H9 (cell line): ENCODE results near the gene PLCH2. TPM values are rescaled to one million over a fixed set of nuclear protein-coding genes. Genes with fewer than 3 reads are reported as not detected.

Source experiments
- DNase-seq: peaks from one replicate; pipeline ENCODE4 v3.0.0-alpha.2; 2017
- H2AFZ ChIP-seq: one replicate; pipeline ENCODE4 v1.6.1; 2013; ENCODE audit warnings: mild to moderate bottlenecking, low read length, control low read depth, moderate library complexity
- H2AK5ac ChIP-seq: 2 replicates; pipeline ENCODE4 v1.6.1; 2013; ENCODE audit warnings: low read length, control low read depth, mixed read lengths; ENCODE audit not compliant: insufficient read length
- H2BK120ac ChIP-seq: one replicate; pipeline ENCODE4 v1.6.1; 2013; ENCODE audit warnings: low read depth, mild to moderate bottlenecking, low read length, control low read depth, inconsistent platforms; ENCODE audit not compliant: poor library complexity, severe bottlenecking
- H2BK12ac ChIP-seq: 2 replicates; pipeline ENCODE4 v1.6.1; 2013; ENCODE audit warnings: low read length, control low read depth, mixed read lengths, low read depth; ENCODE audit not compliant: insufficient read length
- H2BK15ac ChIP-seq: 2 replicates; pipeline ENCODE4 v1.6.1; 2013; ENCODE audit warnings: low read depth, low read length, control low read depth
- H2BK20ac ChIP-seq: one replicate; pipeline ENCODE4 v1.6.1; 2013; ENCODE audit warnings: low read depth, mild to moderate bottlenecking, low read length, control low read depth, inconsistent platforms; ENCODE audit not compliant: poor library complexity, severe bottlenecking
- H2BK5ac ChIP-seq: 2 replicates; pipeline ENCODE4 v1.6.1; 2013; ENCODE audit warnings: low read length, control low read depth, mixed read lengths; ENCODE audit not compliant: insufficient read length
- H3K14ac ChIP-seq: 2 replicates; pipeline ENCODE4 v1.6.1; 2013; ENCODE audit warnings: low read length, control low read depth; ENCODE audit not compliant: insufficient read depth
- H3K18ac ChIP-seq: 2 replicates; pipeline ENCODE4 v1.6.1; 2013; ENCODE audit warnings: low read depth, mild to moderate bottlenecking, mixed read lengths, low read length, control low read depth; ENCODE audit not compliant: insufficient read length
- H3K23ac ChIP-seq: 2 replicates; pipeline ENCODE4 v1.6.1; 2013; ENCODE audit warnings: low read length, control low read depth, mixed read lengths, low read depth; ENCODE audit not compliant: insufficient read length
- H3K23me2 ChIP-seq: 2 replicates; pipeline ENCODE4 v1.6.1; 2013; ENCODE audit warnings: low read depth, mild to moderate bottlenecking, mixed read lengths, low read length, control low read depth; ENCODE audit not compliant: insufficient read length, poor library complexity, severe bottlenecking
- H3K27ac ChIP-seq: 2 replicates; pipeline ENCODE4 v1.5.1; 2013; ENCODE audit warnings: low read length, control low read depth, mixed read lengths, low read depth; ENCODE audit not compliant: insufficient read length
- H3K27me3 ChIP-seq: 2 replicates; pipeline ENCODE4 v1.6.1; 2013; ENCODE audit warnings: low read length, control low read depth, inconsistent platforms; ENCODE audit not compliant: insufficient read depth
- H3K4ac ChIP-seq: 2 replicates; pipeline ENCODE4 v1.6.1; 2013; ENCODE audit warnings: low read depth, mild to moderate bottlenecking, control low read depth, inconsistent platforms, low read length, moderate library complexity
- H3K4me1 ChIP-seq: 2 replicates; pipeline ENCODE4 v1.6.1; 2013; ENCODE audit warnings: low read length, control low read depth, inconsistent platforms; ENCODE audit not compliant: insufficient read depth
- H3K4me2 ChIP-seq: 2 replicates; pipeline ENCODE4 v1.6.1; 2013; ENCODE audit warnings: low read length, control low read depth, mixed read lengths; ENCODE audit not compliant: insufficient read length, insufficient read depth
- H3K56ac ChIP-seq: 2 replicates; pipeline ENCODE4 v1.6.1; 2013; ENCODE audit warnings: low read depth, mild to moderate bottlenecking, mixed read lengths, low read length, control low read depth; ENCODE audit not compliant: insufficient read length
- H3K79me1 ChIP-seq: 2 replicates; pipeline ENCODE4 v1.6.1; 2013; ENCODE audit warnings: low read depth, mild to moderate bottlenecking, moderate library complexity, low read length, control low read depth, inconsistent platforms; ENCODE audit not compliant: insufficient read depth, poor library complexity, severe bottlenecking
- H3K79me2 ChIP-seq: 2 replicates; pipeline ENCODE4 v1.6.1; 2013; ENCODE audit warnings: low read length, control low read depth, inconsistent platforms; ENCODE audit not compliant: insufficient read depth
- H3K9ac ChIP-seq: 2 replicates; pipeline ENCODE4 v1.6.1; 2013; ENCODE audit warnings: low read length, control low read depth, mixed read lengths; ENCODE audit not compliant: insufficient read length; ENCODE audit errors: extremely low read depth
- H3K9me3 ChIP-seq: one replicate; pipeline ENCODE4 v1.6.1; 2013; ENCODE audit warnings: low read depth, low read length, inconsistent platforms; ENCODE audit not compliant: control insufficient read depth
- H3T11ph ChIP-seq: one replicate; pipeline ENCODE4 v1.6.1; 2013; ENCODE audit warnings: mild to moderate bottlenecking, low read length, control low read depth, inconsistent platforms
- H4K20me1 ChIP-seq: one replicate; pipeline ENCODE4 v1.6.1; 2013; ENCODE audit not compliant: control insufficient read depth, insufficient read length, insufficient read depth
- H4K5ac ChIP-seq: 2 replicates; pipeline ENCODE4 v1.6.1; 2013; ENCODE audit warnings: low read depth, mild to moderate bottlenecking, mixed read lengths, low read length, control low read depth; ENCODE audit not compliant: insufficient read length
- H4K8ac ChIP-seq: replicated peaks from 2 replicates; pipeline ENCODE4 v1.6.1; 2013; ENCODE audit warnings: low read length, control low read depth, mixed read lengths, low read depth; ENCODE audit not compliant: insufficient read length
- H4K91ac ChIP-seq: 2 replicates; pipeline ENCODE4 v1.6.1; 2013; ENCODE audit warnings: low read depth, mild to moderate bottlenecking, moderate library complexity, mixed read lengths, low read length, control low read depth; ENCODE audit not compliant: insufficient read length
- H3K27ac Mint-ChIP-seq, 3 experiments: 2 replicates in 2 of 3; 3 replicates in 1 of 3; pipeline ENCODE4 v1.8.0; 2020 to 2021; ENCODE audit warnings: mixed read lengths in 3 of 3, mild to moderate bottlenecking in 1 of 3, moderate library complexity in 1 of 3
- H3K27me3 Mint-ChIP-seq: 2 replicates; pipeline ENCODE4 v1.8.0; 2021; ENCODE audit warnings: low read depth, mild to moderate bottlenecking, moderate library complexity, mixed read lengths
- H3K36me3 Mint-ChIP-seq, 3 experiments: 2 replicates in 2 of 3; 3 replicates in 1 of 3; pipeline ENCODE4 v1.8.0; 2020 to 2021; ENCODE audit warnings: low read depth in 3 of 3, mixed read lengths in 3 of 3; ENCODE audit not compliant: insufficient read depth in 1 of 3
- H3K4me1 Mint-ChIP-seq, 2 experiments: 2 replicates each; pipeline ENCODE4 v1.8.0; 2020; ENCODE audit warnings: mixed read lengths in 2 of 2
- H3K4me3 Mint-ChIP-seq, 2 experiments: 2 replicates in 1 of 2; 3 replicates in 1 of 2; pipeline ENCODE4 v1.8.0; 2020 to 2021; ENCODE audit warnings: mild to moderate bottlenecking in 2 of 2, mixed read lengths in 2 of 2, moderate library complexity in 1 of 2
- H3K9me3 Mint-ChIP-seq, 2 experiments: 2 replicates in 1 of 2; 3 replicates in 1 of 2; pipeline ENCODE4 v1.8.0; 2020; ENCODE audit warnings: mild to moderate bottlenecking in 2 of 2, mixed read lengths in 2 of 2, moderate library complexity in 1 of 2
- WGBS: extraction: QIAGEN DNeasy Blood & Tissue Kit; methylation state at CpG from one replicate; pipeline ENCODE4 v1.1.7; 2013; ENCODE audit warnings: missing lambda C conversion rate, low lambda C conversion rate, mixed read lengths; ENCODE audit not compliant: insufficient read length; ENCODE audit errors: extremely low coverage; 5-methylcytosine and 5-hydroxymethylcytosine counted together
- total RNA-seq: library from RNA; stranded (reverse); gene quantifications from 2 replicates; pipeline ENCODE4 v1.2.1, GENCODE V29; 2021
- TF ChIP-seq, protein P1 (sequence below): fragments of 200-600 bp; sonication (generic); conservative IDR thresholded peaks from 3 replicates; pipeline ENCODE4 v1.8.0; 2021; ENCODE audit warnings: antibody characterized with exemption, mild to moderate bottlenecking

The PLCH2 gene
- total RNA-seq, 1 experiment from 2014 or later = 0.09 TPM

DNA sequence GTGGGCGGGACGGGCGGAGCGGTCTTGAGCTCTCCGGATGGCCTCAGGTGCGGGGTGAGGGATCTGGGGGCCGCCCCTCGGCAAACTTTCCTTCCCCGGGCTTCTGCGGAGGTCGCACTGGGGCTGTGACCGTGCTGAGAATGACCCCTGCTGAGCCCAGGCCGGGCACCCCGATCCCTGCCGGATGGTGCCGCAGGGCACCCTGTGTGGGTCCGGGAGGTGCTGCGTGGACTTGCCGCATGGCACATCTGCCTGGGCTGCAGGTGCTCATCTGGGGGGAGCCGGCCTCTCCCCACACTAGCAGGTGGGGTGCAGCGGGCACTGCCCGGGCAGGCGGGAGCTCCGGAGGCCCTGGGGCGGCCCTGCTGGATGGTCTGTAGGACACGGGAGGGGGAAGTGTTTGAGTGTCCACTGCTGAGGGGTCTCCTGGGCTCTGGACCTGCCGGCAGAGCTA lies 31.9 kb upstream of the PLCH2 start:
- peaks cover 53% of the 10 kb centered on the region for H3K27me3 Mint-ChIP-seq
- H2AFZ ChIP-seq = no peak overlapping the region
- H3K27me3 ChIP-seq = peaks cover 14% of the 10 kb centered on the region; the same call in 1 of the 2 replicates

More for the DNA sequence above, 31.9 kb upstream of the PLCH2 start:
- Histone ChIP-seq H3K9me3 (no peaks in the 10 kb centered on the region), H2AK5ac (no peak overlapping the region), H3K79me1 (no peaks in the 10 kb centered on the region), H3K79me2 (no peaks in the 10 kb centered on the region), H4K20me1 (no peaks in the 10 kb centered on the region), H2BK15ac (no peak overlapping the region), H3K4me2 (no peak overlapping the region), H3K4me1 (no peaks in the 10 kb centered on the region; the same call in 1 of the 2 replicates), H4K8ac (no peak overlapping the region), H3K23ac (no peak overlapping the region), H3K14ac (no peak overlapping the region), H3T11ph (no peak overlapping the region), H2BK120ac (no peak overlapping the region), H3K4ac (no peak overlapping the region), H3K18ac (no peak overlapping the region), H2BK20ac (no peak overlapping the region), H3K9ac (no peak overlapping the region), H2BK5ac (no peak overlapping the region), H4K91ac (no peak overlapping the region), H4K5ac (no peak overlapping the region), H3K27ac (no peak overlapping the region), H3K56ac (no peak overlapping the region), H3K23me2 (peaks cover 6% of the 10 kb centered on the region), H2BK12ac (no peak overlapping the region)
- Mint-ChIP-seq H3K27ac (no peak overlapping the region), H3K4me1 (peaks cover 3 to 15% of the 10 kb centered on the region in 2 experiments; a peak in 3 of 4 replicates), H3K4me3 (peak overlapping the region in 1 of 2 experiments; percentile 63; a peak in 3 of 5 replicates), H3K36me3 (no peaks in the 10 kb centered on the region), H3K9me3 (no peaks in the 10 kb centered on the region)
- TF ChIP-seq, protein P1, sequence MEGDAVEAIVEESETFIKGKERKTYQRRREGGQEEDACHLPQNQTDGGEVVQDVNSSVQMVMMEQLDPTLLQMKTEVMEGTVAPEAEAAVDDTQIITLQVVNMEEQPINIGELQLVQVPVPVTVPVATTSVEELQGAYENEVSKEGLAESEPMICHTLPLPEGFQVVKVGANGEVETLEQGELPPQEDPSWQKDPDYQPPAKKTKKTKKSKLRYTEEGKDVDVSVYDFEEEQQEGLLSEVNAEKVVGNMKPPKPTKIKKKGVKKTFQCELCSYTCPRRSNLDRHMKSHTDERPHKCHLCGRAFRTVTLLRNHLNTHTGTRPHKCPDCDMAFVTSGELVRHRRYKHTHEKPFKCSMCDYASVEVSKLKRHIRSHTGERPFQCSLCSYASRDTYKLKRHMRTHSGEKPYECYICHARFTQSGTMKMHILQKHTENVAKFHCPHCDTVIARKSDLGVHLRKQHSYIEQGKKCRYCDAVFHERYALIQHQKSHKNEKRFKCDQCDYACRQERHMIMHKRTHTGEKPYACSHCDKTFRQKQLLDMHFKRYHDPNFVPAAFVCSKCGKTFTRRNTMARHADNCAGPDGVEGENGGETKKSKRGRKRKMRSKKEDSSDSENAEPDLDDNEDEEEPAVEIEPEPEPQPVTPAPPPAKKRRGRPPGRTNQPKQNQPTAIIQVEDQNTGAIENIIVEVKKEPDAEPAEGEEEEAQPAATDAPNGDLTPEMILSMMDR = no peak
- no peak for DNase-seq
- no CpG with 5 or more reads among the region's 27 CpGs for WGBS
